SK-N-SH (cell line): ENCODE data around the gene LGR5. TPM values are rescaled to one million over a fixed set of nuclear protein-coding genes. Genes with fewer than 3 reads are reported as not detected.

ENCODE experiments used
- CTCF ChIA-PET: fragments of 300-600, 350-600 bp; formaldehyde crosslinking; extraction: SDS; loops from one replicate; lab custom pipeline; 2021; lab: Yijun Ruan, JAX
- POLR2A ChIA-PET: fragments of 350-600 bp; sonication (Branson Sonifier 250); formaldehyde crosslinking; extraction: SDS; loops from one replicate; lab custom pipeline; 2020; ENCODE audit warnings: antibody characterized with exemption, inconsistent platforms; lab: Yijun Ruan, JAX
- DNase-seq: peaks from one replicate; pipeline ENCODE4 v3.0.0; 2012
- H2AFZ ChIP-seq: fragments of 200-600 bp; sonication (generic); 2 replicates; pipeline ENCODE4 v1.8.1; 2016; ENCODE audit warnings: antibody characterized with exemption, mild to moderate bottlenecking, low read depth
- H3F3A ChIP-seq: fragments of 200-600 bp; sonication (generic); replicated peaks from 2 replicates; pipeline ENCODE3; 2016; ENCODE audit warnings: antibody characterized with exemption, mild to moderate bottlenecking; ENCODE audit not compliant: insufficient read depth
- H3K27ac ChIP-seq, 2 experiments: fragments of 200-500 bp in 1 of 2; fragments of 200-600 bp in 1 of 2; sonication (Bioruptor generic) in 1 of 2; sonication (generic), shearing (Covaris generic) in 1 of 2; 2 replicates each; pipeline versions ENCODE4 v1.5.1 to v1.6.1; 2014 to 2016; ENCODE audit warnings: low read depth in 2 of 2, inconsistent platforms in 1 of 2, low read length in 1 of 2, mild to moderate bottlenecking in 1 of 2, mixed read lengths in 1 of 2
- H3K27me3 ChIP-seq: fragments of 200-600 bp; sonication (generic), shearing (Covaris generic); 2 replicates; pipeline ENCODE4 v1.6.1; 2016; ENCODE audit warnings: mixed run types; ENCODE audit not compliant: insufficient read depth
- H3K36me3 ChIP-seq, 2 experiments: fragments of 200-500 bp in 1 of 2; fragments of 200-600 bp in 1 of 2; sonication (Bioruptor generic) in 1 of 2; sonication (generic) in 1 of 2; replicated peaks in 1 of 2; 2 replicates each; pipeline versions ENCODE3 to v1.5.1; 2014 to 2016; ENCODE audit warnings: low read length in 1 of 2, mild to moderate bottlenecking in 1 of 2; ENCODE audit not compliant: insufficient read depth in 2 of 2, control insufficient read depth in 1 of 2
- H3K4me1 ChIP-seq, 2 experiments: fragments of 200-500 bp in 1 of 2; fragments of 200-600 bp in 1 of 2; sonication (Bioruptor generic) in 1 of 2; sonication (generic), shearing (Covaris generic) in 1 of 2; 2 replicates each; pipeline versions ENCODE4 v1.5.1 to v1.6.1; 2014 to 2016; ENCODE audit warnings: low read depth in 1 of 2, low read length in 1 of 2, mixed run types in 1 of 2; ENCODE audit not compliant: insufficient read depth in 2 of 2, control insufficient read depth in 1 of 2
- H3K4me2 ChIP-seq: fragments of 200-600 bp; sonication (generic), shearing (Covaris generic); 2 replicates; pipeline ENCODE4 v1.6.1; 2017; ENCODE audit warnings: mixed run types
- H3K4me3 ChIP-seq, 2 experiments: fragments of 200-500 bp in 1 of 2; fragments of 200-600 bp in 1 of 2; sonication (Bioruptor generic) in 1 of 2; sonication (generic), shearing (Covaris generic) in 1 of 2; 2 replicates each; pipeline versions ENCODE4 v1.5.1 to v1.8.1; 2014 to 2016; ENCODE audit warnings: low read depth in 2 of 2, inconsistent platforms in 1 of 2, low read length in 1 of 2, mild to moderate bottlenecking in 1 of 2, mixed read lengths in 1 of 2, moderate library complexity in 1 of 2
- H3K79me2 ChIP-seq: fragments of 200-600 bp; sonication (generic); 2 replicates; pipeline ENCODE4 v1.8.1; 2017; ENCODE audit warnings: mild to moderate bottlenecking; ENCODE audit not compliant: insufficient read depth
- H3K9ac ChIP-seq: fragments of 200-600 bp; sonication (generic); 2 replicates; pipeline ENCODE4 v1.6.1; 2017; ENCODE audit warnings: mixed run types
- H3K9me2 ChIP-seq: fragments of 200-600 bp; sonication (generic); 2 replicates; pipeline ENCODE4 v1.6.1; 2017; ENCODE audit warnings: mixed run types
- H3K9me3 ChIP-seq: fragments of 200-600 bp; sonication (generic); 2 replicates; pipeline ENCODE4 v1.6.1; 2017; ENCODE audit warnings: mixed run types, mild to moderate bottlenecking, moderate library complexity
- H4K20me1 ChIP-seq: fragments of 200-600 bp; sonication (generic); 2 replicates; pipeline ENCODE4 v1.6.1; 2017; ENCODE audit warnings: mild to moderate bottlenecking, mixed run types; ENCODE audit not compliant: insufficient read depth
- ELF1 ChIP-seq: IDR thresholded peaks from 2 replicates; pipeline ENCODE4 v1.4.0; 2012
- EP300 ChIP-seq, 2 experiments: IDR thresholded peaks; 2 replicates each; pipeline versions ENCODE4 v1.4.0 to v1.6.1; 2012; ENCODE audit warnings: borderline replicate concordance in 1 of 2, low read depth in 1 of 2, low read length in 1 of 2
- FOXJ3 ChIP-seq: sonication (generic); formaldehyde crosslinking; IDR thresholded peaks from 2 replicates; pipeline ENCODE4 v1.5.1; 2020; ENCODE audit warnings: mild to moderate bottlenecking, missing genetic modification reagents
- GABPA ChIP-seq: IDR thresholded peaks from 2 replicates; pipeline ENCODE4 v1.4.0; 2012; ENCODE audit warnings: low read depth, mild to moderate bottlenecking
- GATA2 ChIP-seq: sonication (generic); formaldehyde crosslinking; IDR thresholded peaks from 2 replicates; pipeline ENCODE4 v1.5.0; 2020; ENCODE audit warnings: mild to moderate bottlenecking, missing genetic modification reagents
- NFIC ChIP-seq: IDR thresholded peaks from 2 replicates; pipeline ENCODE4 v1.4.0; 2012; ENCODE audit warnings: borderline replicate concordance
- POLR2AphosphoS5 ChIP-seq: IDR thresholded peaks from 2 replicates; pipeline ENCODE4 v1.6.1; 2012; ENCODE audit warnings: low read depth, low read length
- TEAD4 ChIP-seq: IDR thresholded peaks from 2 replicates; pipeline ENCODE4 v1.4.0; 2012; ENCODE audit warnings: mild to moderate bottlenecking, borderline replicate concordance; ENCODE audit not compliant: insufficient read depth
- YY1 ChIP-seq: IDR thresholded peaks from 2 replicates; pipeline ENCODE4 v1.4.0; 2012; ENCODE audit warnings: low read depth, mild to moderate bottlenecking
- WGBS: methylation state at CpG from one replicate; pipeline ENCODE4 v1.1.6; 2017; ENCODE audit warnings: low lambda C conversion rate; 5-methylcytosine and 5-hydroxymethylcytosine counted together
- polyA plus RNA-seq, 3 experiments: library from polyadenylated mRNA; depleted of rRNA; stranded (reverse); fragments of >200 nt; gene quantifications; 2 replicates each; pipeline ENCODE4 v1.2.3, GENCODE V29; 2012
- TF ChIP-seq, protein P1 (sequence below): IDR thresholded peaks from 2 replicates; pipeline ENCODE4 v1.4.0; 2012; ENCODE audit warnings: low read depth
- TF ChIP-seq, protein P2 (sequence below): IDR thresholded peaks from 2 replicates; pipeline ENCODE4; 2012

The LGR5 gene
- polyA plus RNA-seq, 1 of the 3 experiments (the other 2 are of a cell fraction) = 1.4 TPM

DNA sequence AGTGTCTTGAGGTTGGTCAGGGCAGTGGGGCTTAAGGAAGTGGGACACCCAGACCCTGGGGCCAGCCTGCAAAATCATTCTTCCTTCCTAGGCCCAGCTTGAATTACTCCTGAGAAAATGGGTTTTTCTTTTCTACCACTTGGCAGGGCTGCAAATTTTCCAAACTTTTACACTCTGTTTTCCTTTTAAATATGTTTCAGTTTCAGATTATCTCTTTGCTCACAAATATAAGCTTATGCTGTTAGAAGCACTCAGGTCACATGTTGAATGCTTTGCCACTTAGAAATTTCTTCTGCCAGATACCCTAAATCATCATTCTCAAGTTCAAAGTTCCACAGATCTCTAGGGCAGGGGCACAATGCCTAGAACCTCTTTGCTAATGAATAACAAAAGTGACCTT, 2.9 kb upstream of the LGR5 start:
- TF ChIP-seq POLR2AphosphoS5 (no peak), GABPA (no peak), FOXJ3 (CRISPR knock-in tag) (no peak), YY1 (no peak)
- TF ChIP-seq, protein P1, sequence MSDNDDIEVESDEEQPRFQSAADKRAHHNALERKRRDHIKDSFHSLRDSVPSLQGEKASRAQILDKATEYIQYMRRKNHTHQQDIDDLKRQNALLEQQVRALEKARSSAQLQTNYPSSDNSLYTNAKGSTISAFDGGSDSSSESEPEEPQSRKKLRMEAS = no peak
- TF ChIP-seq, all 33 proteins: peak for 0
- H3K36me3 ChIP-seq = no peaks in the 10 kb centered on the region
- H3K79me2 ChIP-seq = no peaks in the 10 kb centered on the region
- ChIA-PET POLR2A (no interaction called here), CTCF (interaction anchor here (0.8 kb wide), 1 partner anchor 21 kb away, joined by 3 read pairs; no protein-coding TSS in a partner anchor)
- DNase-seq = no peak
- peaks cover 8 to 21% of the 10 kb centered on the region in 2 experiments; a peak in 3 of 4 replicates for H3K4me1 ChIP-seq
- H4K20me1 ChIP-seq = no peaks in the 10 kb centered on the region
- no peak overlapping the region for H3K4me2 ChIP-seq
- no peak overlapping the region for H2AFZ ChIP-seq
- no peaks in the 10 kb centered on the region for H3K9me2 ChIP-seq
- no peak overlapping the region for H3K27ac ChIP-seq
- H3K9me3 ChIP-seq = no peaks in the 10 kb centered on the region
- H3K4me3 ChIP-seq = no peak overlapping the region
- H3K27me3 ChIP-seq = peaks cover 30% of the 10 kb centered on the region
- no peak overlapping the region for H3K9ac ChIP-seq
- no peaks in the 10 kb centered on the region for H3F3A ChIP-seq

DNA sequence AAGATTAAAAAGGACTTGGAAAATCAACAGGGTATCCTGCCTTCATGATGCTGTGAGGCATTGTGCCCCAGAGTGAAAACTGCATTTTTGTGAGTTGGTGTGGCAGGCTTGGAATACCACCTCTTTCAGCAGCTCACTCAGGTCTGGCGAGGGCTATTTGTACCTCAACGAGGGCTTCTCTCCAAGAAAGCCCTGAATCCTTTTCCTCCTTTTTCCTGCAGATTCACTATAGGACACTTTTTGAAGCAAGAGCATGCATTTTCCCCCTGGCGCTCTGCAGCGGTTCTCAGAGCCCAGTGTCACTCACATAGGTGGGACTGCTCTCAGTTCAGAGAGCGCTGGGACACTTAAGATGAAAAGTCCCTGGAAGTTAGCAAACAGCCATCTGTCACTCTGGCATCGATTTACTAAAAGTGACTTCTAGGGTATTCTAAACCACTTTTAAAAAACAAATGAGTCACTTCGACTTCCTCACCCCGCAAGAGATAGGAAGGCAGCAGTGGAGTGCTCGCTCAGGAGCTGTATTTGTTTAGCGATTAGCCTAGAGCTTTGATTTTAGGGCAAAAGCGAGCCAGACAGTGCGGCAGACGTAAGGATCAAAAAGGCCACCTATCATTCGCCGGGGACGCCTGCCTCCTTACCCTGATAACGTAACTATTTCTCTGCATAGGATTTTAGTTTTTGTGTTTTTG, 782 bp upstream of the LGR5 start:
- Histone ChIP-seq H4K20me1 (no peaks in the 10 kb centered on the region), H3K9me3 (no peaks in the 10 kb centered on the region), H3K79me2 (no peaks in the 10 kb centered on the region), H3K27me3 (peaks cover 30% of the 10 kb centered on the region), H3K9me2 (no peaks in the 10 kb centered on the region), H3K4me2 (peak overlapping the region; percentile 84), H2AFZ (peak overlapping the region; percentile 63; the same call in 1 of the 2 replicates), H3F3A (no peaks in the 10 kb centered on the region), H3K27ac (peak overlapping the region in 1 of 2 experiments; percentile 50; a peak in 1 of 4 replicates), H3K9ac (no peak overlapping the region), H3K4me3 (peak overlapping the region; percentile 57), H3K36me3 (no peaks in the 10 kb centered on the region), H3K4me1 (peaks cover 8 to 21% of the 10 kb centered on the region in 2 experiments; a peak in 3 of 4 replicates)
- POLR2A ChIA-PET = no interaction called here
- 12% methylated on average over 17 of the region's 17 CpGs for WGBS
- CTCF ChIA-PET = interaction anchor here (0.6 to 3.2 kb wide), 3 partner anchors 23 to 113 kb away, joined by 3 to 10 read pairs (median 5); no protein-coding TSS in a partner anchor
- TF ChIP-seq NFIC (no peak), GATA2 (CRISPR knock-in tag) (no peak), FOXJ3 (CRISPR knock-in tag) (no peak)
- TF ChIP-seq, protein P2, sequence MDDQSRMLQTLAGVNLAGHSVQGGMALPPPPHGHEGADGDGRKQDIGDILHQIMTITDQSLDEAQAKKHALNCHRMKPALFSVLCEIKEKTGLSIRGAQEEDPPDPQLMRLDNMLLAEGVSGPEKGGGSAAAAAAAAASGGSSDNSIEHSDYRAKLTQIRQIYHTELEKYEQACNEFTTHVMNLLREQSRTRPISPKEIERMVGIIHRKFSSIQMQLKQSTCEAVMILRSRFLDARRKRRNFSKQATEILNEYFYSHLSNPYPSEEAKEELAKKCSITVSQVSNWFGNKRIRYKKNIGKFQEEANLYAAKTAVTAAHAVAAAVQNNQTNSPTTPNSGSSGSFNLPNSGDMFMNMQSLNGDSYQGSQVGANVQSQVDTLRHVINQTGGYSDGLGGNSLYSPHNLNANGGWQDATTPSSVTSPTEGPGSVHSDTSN = no peak
- peak; percentile 46 for DNase-seq

DNA sequence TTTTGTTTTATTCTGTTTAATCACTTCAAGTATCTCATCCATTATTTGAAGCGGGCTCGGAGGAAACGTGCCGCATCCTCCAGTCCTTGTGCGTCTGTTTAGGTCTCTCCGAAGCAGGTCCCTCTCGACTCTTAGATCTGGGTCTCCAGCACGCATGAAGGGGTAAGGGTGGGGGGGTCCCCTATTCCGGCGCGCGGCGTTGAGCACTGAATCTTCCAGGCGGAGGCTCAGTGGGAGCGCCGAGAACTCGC, 311 bp upstream of the LGR5 start:
- H2AFZ ChIP-seq = peak overlapping the region; percentile 63; the same call in 1 of the 2 replicates
- no peaks in the 10 kb centered on the region for H3K36me3 ChIP-seq
- no peaks in the 10 kb centered on the region for H4K20me1 ChIP-seq
- ChIA-PET CTCF (interaction anchor here (0.6 to 3.2 kb wide), 3 partner anchors 23 to 112 kb away, joined by 3 to 10 read pairs (median 5); no protein-coding TSS in a partner anchor), POLR2A (no interaction called here)
- TF ChIP-seq, protein P1 = no peak
- TF ChIP-seq ELF1 = no peak
- 0 out of 2 replicates have a peak, but pooled peaks have one; percentile 10 for TF ChIP-seq FOXJ3 (CRISPR knock-in tag)
- no peak for TF ChIP-seq EP300 (IDR thresholded peaks at IDR 0.05; ENCODE audit: borderline replicate concordance in 1 of 2, low read depth in 1 of 2, low read length in 1 of 2)
- no peak for TF ChIP-seq TEAD4
- H3K27ac ChIP-seq = peak overlapping the region in 1 of 2 experiments; percentile 50; a peak in 1 of 4 replicates
- H3K4me2 ChIP-seq = peak overlapping the region; percentile 84
- H3K4me1 ChIP-seq = peaks cover 8 to 21% of the 10 kb centered on the region in 2 experiments; a peak in 3 of 4 replicates
- H3K4me3 ChIP-seq = peak overlapping the region; percentile 57
- H3K79me2 ChIP-seq = no peaks in the 10 kb centered on the region
- no peaks in the 10 kb centered on the region for H3F3A ChIP-seq
- WGBS = 2% methylated on average over 17 of the region's 17 CpGs
- no peak overlapping the region for H3K9ac ChIP-seq
- peaks cover 30% of the 10 kb centered on the region for H3K27me3 ChIP-seq
- no peaks in the 10 kb centered on the region for H3K9me3 ChIP-seq
- DNase-seq = no peak
- no peaks in the 10 kb centered on the region for H3K9me2 ChIP-seq
